ENCODE results near the gene CTAGE1.
"Not testable (repeated sequence)": the region's sequence is repeated elsewhere in the genome, so short reads cannot be mapped to it uniquely, and the experiment has no call there.

The CTAGE1 gene

GRCh38 chr18:22434973-22435608, 17.4 kb upstream of the CTAGE1 start:
- no peak for DNase-seq (ENCODE audit: low read depth)

- no peak for DNase-seq (ENCODE audit: low read depth)
Measured at GRCh38 chr18:22433956-22434355, 16.2 kb upstream of the CTAGE1 start.

GRCh38 chr18:22432657-22433137, 15.0 kb upstream of the CTAGE1 start:
- DNase-seq (ENCODE audit: low read depth), result no peak

GRCh38 chr18:22429564-22429963, 11.8 kb upstream of the CTAGE1 start:
- DNase-seq (ENCODE audit: low read depth), result no peak

GRCh38 chr18:22428672-22429071, 11.0 kb upstream of the CTAGE1 start:
- no peak for DNase-seq (ENCODE audit: low read depth)

- no peak for DNase-seq (ENCODE audit: low read depth)
Measured at GRCh38 chr18:22427822-22428549, 10.3 kb upstream of the CTAGE1 start.

- DNase-seq (ENCODE audit: low read depth), result no peak
Measured at GRCh38 chr18:22424565-22424963, 6.8 kb upstream of the CTAGE1 start.

- DNase-seq (ENCODE audit: low read depth), result no peak
Measured at GRCh38 chr18:22423878-22424564, 6.3 kb upstream of the CTAGE1 start.

GRCh38 chr18:22422909-22423548, 5.3 kb upstream of the CTAGE1 start:
- no peak for DNase-seq (ENCODE audit: low read depth)

GRCh38 chr18:22420652-22421051, 2.9 kb upstream of the CTAGE1 start:
- no peak for DNase-seq (ENCODE audit: low read depth)

- no peak for DNase-seq (ENCODE audit: low read depth)
Measured at GRCh38 chr18:22412176-22412911, 5.4 kb downstream of the CTAGE1 start.

GRCh38 chr18:22411446-22411845, 6.3 kb downstream of the CTAGE1 start:
- DNase-seq (ENCODE audit: low read depth), result no peak

- DNase-seq (ENCODE audit: low read depth), result no peak
Measured at GRCh38 chr18:22410126-22410525, 7.6 kb downstream of the CTAGE1 start.

- DNase-seq (ENCODE audit: low read depth), result no peak
Measured at GRCh38 chr18:22409445-22409844, 8.3 kb downstream of the CTAGE1 start.

- DNase-seq (ENCODE audit: low read depth), result no peak
Measured at GRCh38 chr18:22408059-22408458, 9.7 kb downstream of the CTAGE1 start.

GRCh38 chr18:22405142-22405541, 12.6 kb downstream of the CTAGE1 start:
- DNase-seq (ENCODE audit: low read depth), result no peak

- DNase-seq (ENCODE audit: low read depth), result no peak
Measured at GRCh38 chr18:22403950-22404349, 13.8 kb downstream of the CTAGE1 start.

GRCh38 chr18:22399949-22400348, 17.8 kb downstream of the CTAGE1 start:
- DNase-seq (ENCODE audit: low read depth), result no peak

GRCh38 chr18:22398464-22398863, 19.3 kb downstream of the CTAGE1 start:
- no peak for DNase-seq (ENCODE audit: low read depth)

- DNase-seq (ENCODE audit: low read depth), result no peak
Measured at GRCh38 chr18:22394428-22394827, 23.3 kb downstream of the CTAGE1 start.

GRCh38 chr18:22393164-22393563, 24.6 kb downstream of the CTAGE1 start:
- not testable (repeated sequence) for DNase-seq (ENCODE audit: low read depth)

Measured in activated gamma-delta T cell treated with anti-CD3 and anti-CD28 coated beads, Interleukin-2, amount 50 U/mL, for 16 hours (primary cell).